Measurements from ENCODE around the gene ZBTB16. TPM values are rescaled to one million over a fixed set of nuclear protein-coding genes. Genes with fewer than 3 reads are reported as not detected.

ZBTB16 gene
- total RNA-seq, 2 donors from 2014 or later, result 2.0 to 13.7 TPM

- no peak for TF ChIP-seq CTCF (IDR thresholded peaks at IDR 0.05)
- intact Hi-C loops (cut with DNase I), result no loop called here
- Histone ChIP-seq H3K9ac (ENCODE audit: low read depth in 2 of 2, low read length in 2 of 2) (no peak overlapping the region), H3K4me1 (no peaks in the 10 kb centered on the region), H3K36me3 (no peaks in the 10 kb centered on the region), H3K9me3 (no peaks in the 10 kb centered on the region), H3K4me3 (no peak overlapping the region), H3K27me3 (no peaks in the 10 kb centered on the region), H3K27ac (no peak overlapping the region)
- no peak for DNase-seq
Measured at GRCh38 chr11:114145166-114145775, 85.8 kb downstream of the ZBTB16 start.

GRCh38 chr11:114147375-114148012 lies 88.0 kb downstream of the ZBTB16 start:
- no peak for TF ChIP-seq CTCF (IDR thresholded peaks at IDR 0.05)
- Histone ChIP-seq H3K27ac (no peak overlapping the region), H3K27me3 (no peaks in the 10 kb centered on the region), H3K4me1 (no peaks in the 10 kb centered on the region), H3K4me3 (no peak overlapping the region), H3K9me3 (no peaks in the 10 kb centered on the region), H3K36me3 (no peaks in the 10 kb centered on the region), H3K9ac (ENCODE audit: low read depth in 2 of 2, low read length in 2 of 2) (no peak overlapping the region)
- intact Hi-C loops (cut with DNase I), result no loop called here
- no peak for DNase-seq

GRCh38 chr11:114148013-114148382 lies 88.5 kb downstream of the ZBTB16 start:
- Histone ChIP-seq H3K4me1 (no peaks in the 10 kb centered on the region), H3K4me3 (no peak overlapping the region), H3K9me3 (no peaks in the 10 kb centered on the region), H3K27ac (no peak overlapping the region), H3K27me3 (no peaks in the 10 kb centered on the region), H3K36me3 (no peaks in the 10 kb centered on the region), H3K9ac (ENCODE audit: low read depth in 2 of 2, low read length in 2 of 2) (no peak overlapping the region)
- no peak for DNase-seq
- intact Hi-C loops (cut with DNase I), result no loop called here
- TF ChIP-seq CTCF (IDR thresholded peaks at IDR 0.05), result no peak

- Histone ChIP-seq H3K9ac (ENCODE audit: low read depth in 2 of 2, low read length in 2 of 2) (no peak overlapping the region), H3K4me1 (no peaks in the 10 kb centered on the region), H3K27me3 (no peaks in the 10 kb centered on the region), H3K9me3 (no peaks in the 10 kb centered on the region), H3K4me3 (no peak overlapping the region), H3K27ac (no peak overlapping the region), H3K36me3 (no peaks in the 10 kb centered on the region)
- DNase-seq, result no peak
- intact Hi-C loops (cut with DNase I), result no loop called here
- TF ChIP-seq CTCF (IDR thresholded peaks at IDR 0.05), result no peak
Measured at GRCh38 chr11:114149689-114150407, 90.3 kb downstream of the ZBTB16 start.

- H3K27ac ChIP-seq, result no peak overlapping the region
- intact Hi-C loops (cut with DNase I), result no loop called here
- TF ChIP-seq CTCF (IDR thresholded peaks at IDR 0.05), result no peak
- no peaks in the 10 kb centered on the region for H3K36me3 ChIP-seq
- no peak overlapping the region for H3K4me3 ChIP-seq
- no peak for DNase-seq
- no peaks in the 10 kb centered on the region for H3K9me3 ChIP-seq
- H3K9ac ChIP-seq (ENCODE audit: low read depth in 2 of 2, low read length in 2 of 2), result no peak overlapping the region
- no peaks in the 10 kb centered on the region for H3K4me1 ChIP-seq
- no peaks in the 10 kb centered on the region for H3K27me3 ChIP-seq
Measured at GRCh38 chr11:114150671-114151070, 91.2 kb downstream of the ZBTB16 start.
